Measurements from ENCODE around the gene MFAP4. TPM values are rescaled to one million over a fixed set of nuclear protein-coding genes. Genes with fewer than 3 reads are reported as not detected.

The MFAP4 gene
- total and polyA plus RNA-seq, 9 of the 15 experiments (the other 6 are each of a cell fraction or from before 2014, with no cell fraction given): 0.07 to 0.24 TPM; not detected in 7

DNA sequence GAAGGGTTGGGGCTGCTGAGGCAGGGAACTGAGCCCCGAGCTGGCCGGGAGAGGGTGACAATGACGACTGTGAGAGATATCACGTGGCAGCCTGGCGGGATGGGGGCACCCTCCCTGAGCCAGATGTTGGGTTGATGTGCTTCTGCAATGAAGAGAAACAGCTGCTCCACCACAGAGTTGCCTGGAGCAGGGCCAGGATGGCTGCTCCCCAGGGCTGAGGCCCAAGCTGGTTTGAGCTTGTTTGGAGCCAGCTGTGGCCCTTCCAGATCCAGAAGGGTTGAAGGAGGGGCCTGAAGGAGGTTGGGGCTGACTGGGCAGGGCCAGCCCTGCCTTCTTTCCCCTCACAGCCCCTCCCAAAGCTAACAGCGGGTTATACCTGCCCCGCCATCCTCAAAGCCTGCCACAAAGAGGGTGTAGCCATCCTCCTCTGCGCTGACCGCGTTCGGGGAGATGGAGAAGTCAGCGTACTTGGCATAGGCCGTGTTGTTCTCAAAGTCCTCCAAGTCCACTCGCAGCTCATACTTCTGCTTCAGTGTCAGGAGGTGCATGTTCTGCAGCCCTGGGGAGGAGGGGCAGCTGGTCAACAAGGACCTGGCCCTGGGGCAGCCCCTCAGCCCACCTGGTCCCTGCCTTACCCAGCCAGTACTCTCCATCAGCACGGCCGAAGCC, 2.1 kb downstream of the MFAP4 start (continued):
- TF ChIP-seq, protein P1, sequence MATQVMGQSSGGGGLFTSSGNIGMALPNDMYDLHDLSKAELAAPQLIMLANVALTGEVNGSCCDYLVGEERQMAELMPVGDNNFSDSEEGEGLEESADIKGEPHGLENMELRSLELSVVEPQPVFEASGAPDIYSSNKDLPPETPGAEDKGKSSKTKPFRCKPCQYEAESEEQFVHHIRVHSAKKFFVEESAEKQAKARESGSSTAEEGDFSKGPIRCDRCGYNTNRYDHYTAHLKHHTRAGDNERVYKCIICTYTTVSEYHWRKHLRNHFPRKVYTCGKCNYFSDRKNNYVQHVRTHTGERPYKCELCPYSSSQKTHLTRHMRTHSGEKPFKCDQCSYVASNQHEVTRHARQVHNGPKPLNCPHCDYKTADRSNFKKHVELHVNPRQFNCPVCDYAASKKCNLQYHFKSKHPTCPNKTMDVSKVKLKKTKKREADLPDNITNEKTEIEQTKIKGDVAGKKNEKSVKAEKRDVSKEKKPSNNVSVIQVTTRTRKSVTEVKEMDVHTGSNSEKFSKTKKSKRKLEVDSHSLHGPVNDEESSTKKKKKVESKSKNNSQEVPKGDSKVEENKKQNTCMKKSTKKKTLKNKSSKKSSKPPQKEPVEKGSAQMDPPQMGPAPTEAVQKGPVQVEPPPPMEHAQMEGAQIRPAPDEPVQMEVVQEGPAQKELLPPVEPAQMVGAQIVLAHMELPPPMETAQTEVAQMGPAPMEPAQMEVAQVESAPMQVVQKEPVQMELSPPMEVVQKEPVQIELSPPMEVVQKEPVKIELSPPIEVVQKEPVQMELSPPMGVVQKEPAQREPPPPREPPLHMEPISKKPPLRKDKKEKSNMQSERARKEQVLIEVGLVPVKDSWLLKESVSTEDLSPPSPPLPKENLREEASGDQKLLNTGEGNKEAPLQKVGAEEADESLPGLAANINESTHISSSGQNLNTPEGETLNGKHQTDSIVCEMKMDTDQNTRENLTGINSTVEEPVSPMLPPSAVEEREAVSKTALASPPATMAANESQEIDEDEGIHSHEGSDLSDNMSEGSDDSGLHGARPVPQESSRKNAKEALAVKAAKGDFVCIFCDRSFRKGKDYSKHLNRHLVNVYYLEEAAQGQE (IDR thresholded peaks at IDR 0.05; ENCODE audit: borderline replicate concordance): peak; percentile 97
- TF ChIP-seq, protein P1 (CRISPR knock-in tag; IDR thresholded peaks at IDR 0.05; ENCODE audit: low read depth): no peak
- TF ChIP-seq POLR2AphosphoS2 (IDR thresholded peaks at IDR 0.05; ENCODE audit: low read length) (no peak), TAL1 (IDR thresholded peaks at IDR 0.05) (no peak), ZC3H4 (CRISPR knock-in tag; IDR thresholded peaks at IDR 0.05; ENCODE audit: borderline replicate concordance) (no peak), ZBTB8A (IDR thresholded peaks at IDR 0.05; ENCODE audit: partially characterized antibody) (no peak), BRD9 (IDR thresholded peaks at IDR 0.05; ENCODE audit: low read depth, partially characterized antibody) (no peak), RBM34 (IDR thresholded peaks at IDR 0.05; ENCODE audit: borderline replicate concordance, insufficient read depth, low read length) (no peak), RBM22 (IDR thresholded peaks at IDR 0.05; ENCODE audit: low read depth, low read length, poor library complexity, severe bottlenecking) (no peak), SNRNP70 (optimal IDR thresholded peaks at IDR 0.05; ENCODE audit: low read depth, low read length) (no peak), ZNF41 (CRISPR knock-in tag; conservative IDR thresholded peaks at IDR 0.05) (no peak), SMAD2 (IDR thresholded peaks at IDR 0.05; ENCODE audit: low read depth, low read length) (no peak), THRAP3 (IDR thresholded peaks at IDR 0.05; ENCODE audit: borderline replicate concordance) (no peak), TRIM24 (IDR thresholded peaks at IDR 0.05) (0 out of 4 replicates have a peak, but pooled peaks of 1 of the 2 experiments have one; percentile 17), HNRNPL (IDR thresholded peaks at IDR 0.05; ENCODE audit: low read depth, low read length) (no peak), PHF8 (IDR thresholded peaks at IDR 0.05; ENCODE audit: borderline replicate concordance, low read length) (no peak), HNRNPK (IDR thresholded peaks at IDR 0.05; ENCODE audit: low read depth, low read length, poor library complexity, severe bottlenecking) (no peak), MCM3 (IDR thresholded peaks at IDR 0.05) (no peak)
- TF ChIP-seq, protein P2, sequence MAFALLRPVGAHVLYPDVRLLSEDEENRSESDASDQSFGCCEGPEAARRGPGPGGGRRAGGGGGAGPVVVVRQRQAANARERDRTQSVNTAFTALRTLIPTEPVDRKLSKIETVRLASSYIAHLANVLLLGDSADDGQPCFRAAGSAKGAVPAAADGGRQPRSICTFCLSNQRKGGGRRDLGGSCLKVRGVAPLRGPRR (CRISPR knock-in tag; IDR thresholded peaks at IDR 0.05): no peak
- TF ChIP-seq, protein P3, sequence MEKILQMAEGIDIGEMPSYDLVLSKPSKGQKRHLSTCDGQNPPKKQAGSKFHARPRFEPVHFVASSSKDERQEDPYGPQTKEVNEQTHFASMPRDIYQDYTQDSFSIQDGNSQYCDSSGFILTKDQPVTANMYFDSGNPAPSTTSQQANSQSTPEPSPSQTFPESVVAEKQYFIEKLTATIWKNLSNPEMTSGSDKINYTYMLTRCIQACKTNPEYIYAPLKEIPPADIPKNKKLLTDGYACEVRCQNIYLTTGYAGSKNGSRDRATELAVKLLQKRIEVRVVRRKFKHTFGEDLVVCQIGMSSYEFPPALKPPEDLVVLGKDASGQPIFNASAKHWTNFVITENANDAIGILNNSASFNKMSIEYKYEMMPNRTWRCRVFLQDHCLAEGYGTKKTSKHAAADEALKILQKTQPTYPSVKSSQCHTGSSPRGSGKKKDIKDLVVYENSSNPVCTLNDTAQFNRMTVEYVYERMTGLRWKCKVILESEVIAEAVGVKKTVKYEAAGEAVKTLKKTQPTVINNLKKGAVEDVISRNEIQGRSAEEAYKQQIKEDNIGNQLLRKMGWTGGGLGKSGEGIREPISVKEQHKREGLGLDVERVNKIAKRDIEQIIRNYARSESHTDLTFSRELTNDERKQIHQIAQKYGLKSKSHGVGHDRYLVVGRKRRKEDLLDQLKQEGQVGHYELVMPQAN (IDR thresholded peaks at IDR 0.05; ENCODE audit: borderline replicate concordance): no peak
